Measurements from ENCODE around the gene ELK4. TPM values are rescaled to one million over a fixed set of nuclear protein-coding genes. Genes with fewer than 3 reads are reported as not detected.

Gene ELK4
- total RNA-seq, 2 donors from 2014 or later, result 72.8 to 86.8 TPM

DNA sequence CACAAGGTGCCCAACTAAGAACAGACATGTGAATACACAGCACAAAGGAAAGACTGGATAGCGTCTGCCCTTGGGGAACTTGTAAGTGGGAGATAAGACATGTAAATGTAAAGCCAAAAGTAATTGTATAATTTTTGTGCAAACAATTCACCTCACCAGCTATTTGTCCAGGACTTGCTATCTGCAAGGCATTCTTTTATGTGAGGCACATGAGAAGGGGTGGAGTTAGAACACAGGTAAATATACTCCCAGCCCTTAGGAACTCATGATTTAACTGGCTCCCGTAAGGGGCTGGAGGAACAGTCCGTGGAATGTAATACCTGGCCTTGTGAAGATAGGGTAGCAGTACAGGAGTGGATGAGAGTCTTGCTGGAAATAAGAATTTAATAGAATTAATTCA lies 66.0 kb downstream of the ELK4 start:
- Mint-ChIP-seq H3K4me3 (no peak overlapping the region), H3K27me3 (ENCODE audit: low read depth) (peaks cover 56% of the 10 kb centered on the region), H3K9me3 (peaks cover 2 to 3% of the 10 kb centered on the region in 2 donors), H3K36me3 (ENCODE audit: insufficient read depth in 2 of 2) (peaks cover 0 to 2% of the 10 kb centered on the region in 2 donors), H3K27ac (no peak overlapping the region), H3K4me1 (ENCODE audit: low read depth) (no peaks in the 10 kb centered on the region)
- ATAC-seq (replicated peaks in 1 of 2) (no peak), DNase-seq (no peak)

GRCh38 chr1:205563927-205564441 lies 67.8 kb downstream of the ELK4 start:
- Mint-ChIP-seq H3K36me3 (ENCODE audit: insufficient read depth in 2 of 2) (peaks cover 3 to 4% of the 10 kb centered on the region in 2 donors), H3K27ac (no peak overlapping the region), H3K4me1 (ENCODE audit: low read depth) (no peaks in the 10 kb centered on the region), H3K9me3 (peaks cover 3 to 4% of the 10 kb centered on the region in 2 donors), H3K4me3 (no peak overlapping the region), H3K27me3 (ENCODE audit: low read depth) (peaks cover 57% of the 10 kb centered on the region)
- ATAC-seq (replicated peaks in 1 of 2) (no peak), DNase-seq (no peak)

- Mint-ChIP-seq H3K36me3 (ENCODE audit: insufficient read depth in 2 of 2) (peaks cover 4 to 5% of the 10 kb centered on the region in 2 donors), H3K27ac (no peak overlapping the region), H3K4me3 (no peak overlapping the region), H3K9me3 (peaks cover 3 to 4% of the 10 kb centered on the region in 2 donors), H3K4me1 (ENCODE audit: low read depth) (no peaks in the 10 kb centered on the region), H3K27me3 (ENCODE audit: low read depth) (peaks cover 56% of the 10 kb centered on the region)
- ATAC-seq (replicated peaks in 1 of 2) (no peak), DNase-seq (no peak)
Measured at GRCh38 chr1:205561501-205562203, 70.2 kb downstream of the ELK4 start.

Other genes starting within 250 kb of the ELK4 start
- 1 to 10 TPM in 1 of 2 donors, not detected in 1; 3.1 TPM for gene LEMD1, start 210.0 kb downstream of the ELK4 start, total RNA-seq
- gene BLACAT1, start 176.0 kb downstream of the ELK4 start, total RNA-seq, result under 1 TPM; 0.34 to 0.97 TPM
- gene CDK18, start 127.3 kb downstream of the ELK4 start, total RNA-seq, result 1 to 10 TPM; 2.3 to 3.3 TPM
- gene SLC45A3, start 48.5 kb upstream of the ELK4 start, total RNA-seq, result 1 to 10 TPM in 1 of 2 donors, under 1 TPM in 1; 0.70 to 1.0 TPM
- 100 to 1,000 TPM; 192 to 257 TPM for gene NUCKS1, start 118.2 kb upstream of the ELK4 start, total RNA-seq
- 10 to 100 TPM; 41.5 to 60.5 TPM for gene RAB29, start 143.5 kb upstream of the ELK4 start, total RNA-seq
- gene SLC41A1, start 181.2 kb upstream of the ELK4 start, total RNA-seq, result 10 to 100 TPM; 23.0 to 23.7 TPM
- under 1 TPM; 0.44 to 0.96 TPM for gene PM20D1, start 218.1 kb upstream of the ELK4 start, total RNA-seq

Measured in activated T-cell treated with anti-CD3 and anti-CD28 coated beads, Interleukin-2, amount 50 U/mL, for 72 hours (primary cell).